ENCODE results near the gene CEP126. TPM values are rescaled to one million over a fixed set of nuclear protein-coding genes. Genes with fewer than 3 reads are reported as not detected.

The CEP126 gene
- total RNA-seq = 4.2 TPM

GRCh38 chr11:101914738-101915426 is at the start of gene CEP126:
Gene CEP126, plus strand, starts transcription at chr11:101915010. Its CDS starts 275 bp downstream, at chr11:101915285.
- DNase-seq = peak; percentile 98

- DNase-seq = no peak
These were observed 48.0 kb upstream of the CEP126 start for GRCh38 chr11:101866619-101867491.

GRCh38 chr11:101867951-101868350 is 46.9 kb upstream of the CEP126 start:
- DNase-seq = no peak

GRCh38 chr11:101870510-101870909 is 44.3 kb upstream of the CEP126 start:
- DNase-seq = no peak

- no peak for DNase-seq
These were observed 42.5 kb upstream of the CEP126 start for GRCh38 chr11:101872171-101872882.

GRCh38 chr11:101880222-101880621 is 34.6 kb upstream of the CEP126 start:
- no peak for DNase-seq

GRCh38 chr11:101881586-101881985 is 33.2 kb upstream of the CEP126 start:
- DNase-seq = no peak

GRCh38 chr11:101885631-101886030 is 29.2 kb upstream of the CEP126 start:
- no peak for DNase-seq

GRCh38 chr11:101889767-101890166 is 25.0 kb upstream of the CEP126 start:
- no peak for DNase-seq

GRCh38 chr11:101894505-101894904 is 20.3 kb upstream of the CEP126 start:
- DNase-seq = no peak

- no peak for DNase-seq
These were observed 7.0 kb upstream of the CEP126 start for GRCh38 chr11:101907815-101908214.

- no peak for DNase-seq
These were observed 5.7 kb upstream of the CEP126 start for GRCh38 chr11:101909087-101909486.

GRCh38 chr11:101912823-101913284 is 2.0 kb upstream of the CEP126 start:
- DNase-seq = no peak

- no peak for DNase-seq
These were observed 1.2 kb upstream of the CEP126 start for GRCh38 chr11:101913656-101914055.

- DNase-seq = peak; percentile 79
These were observed 471 bp upstream of the CEP126 start for GRCh38 chr11:101914341-101914737.

GRCh38 chr11:101915791-101916291 is 1.0 kb downstream of the CEP126 start:
- DNase-seq = peak; percentile 78

- DNase-seq = no peak
These were observed 1.6 kb downstream of the CEP126 start, which contains the start of gene ANGPTL5 for GRCh38 chr11:101916422-101916821. Gene ANGPTL5, minus strand, starts transcription at chr11:101916522. Its CDS starts 8,613 bp downstream, at chr11:101907909.

- no peak for DNase-seq
These were observed 2.4 kb downstream of the CEP126 start for GRCh38 chr11:101917226-101917625.

GRCh38 chr11:101920992-101921391 is 6.2 kb downstream of the CEP126 start:
- DNase-seq = no peak

- DNase-seq = no peak
These were observed 8.7 kb downstream of the CEP126 start for GRCh38 chr11:101923554-101923953.

- no peak for DNase-seq
These were observed 14.6 kb downstream of the CEP126 start for GRCh38 chr11:101929294-101929915.

GRCh38 chr11:101931692-101932091 is 16.9 kb downstream of the CEP126 start:
- DNase-seq = no peak

All from tongue (tissue), 2 donors.